Stimulated activated CD8-positive, alpha-beta memory T cell treated with anti-CD3 and anti-CD28 coated beads, Interleukin-7, amount 100 ng/mL, for 24 hours (primary cell): ENCODE results near the gene GCGR.
"Not testable (repeated sequence)": the region's sequence is repeated elsewhere in the genome, so short reads cannot be mapped to it uniquely, and the experiment has no call there.

Experiments used
- DNase-seq: peaks from one replicate; pipeline ENCODE4 v3.0.0-alpha.2; 2020; ENCODE audit warnings: low read depth

GCGR gene

GRCh38 chr17:81832608-81833159 lies 28.7 kb downstream of the GCGR start:
- peak; percentile 25 for DNase-seq

- DNase-seq: peak; percentile 86
Measured at GRCh38 chr17:81833160-81833920, 29.4 kb downstream of the GCGR start, which contains the start of gene MCRIP1. Gene MCRIP1 (minus strand): TSS chr17:81833291. CDS start chr17:81824506, 8,785 bp downstream.

GRCh38 chr17:81833921-81834830 lies 30.2 kb downstream of the GCGR start:
- no peak for DNase-seq

GRCh38 chr17:81834831-81835267 lies 30.9 kb downstream of the GCGR start, which contains the start of gene PPP1R27:
Gene PPP1R27 (minus strand): TSS chr17:81835050. CDS start chr17:81834953, 97 bp downstream.
- DNase-seq: no peak

GRCh38 chr17:81837641-81838040 lies 33.7 kb downstream of the GCGR start:
- no peak for DNase-seq

- no peak for DNase-seq
Measured at GRCh38 chr17:81838753-81839255, 34.9 kb downstream of the GCGR start.

GRCh38 chr17:81839301-81839700 lies 35.4 kb downstream of the GCGR start:
- no peak for DNase-seq

- DNase-seq: not testable (repeated sequence)
Measured at GRCh38 chr17:81840059-81840458, 36.1 kb downstream of the GCGR start.

- DNase-seq: no peak
Measured at GRCh38 chr17:81840826-81841778, 37.2 kb downstream of the GCGR start.

GRCh38 chr17:81841866-81842265 lies 37.9 kb downstream of the GCGR start:
- DNase-seq: no peak

- DNase-seq: no peak
Measured at GRCh38 chr17:81842378-81842724, 38.4 kb downstream of the GCGR start.

- no peak for DNase-seq
Measured at GRCh38 chr17:81842725-81843504, 39.0 kb downstream of the GCGR start.

GRCh38 chr17:81843713-81844326 lies 39.9 kb downstream of the GCGR start:
- DNase-seq: no peak

- DNase-seq: no peak
Measured at GRCh38 chr17:81844327-81844851, 40.4 kb downstream of the GCGR start.

- DNase-seq: no peak
Measured at GRCh38 chr17:81844887-81845286, 40.9 kb downstream of the GCGR start.

GRCh38 chr17:81845361-81845760 lies 41.4 kb downstream of the GCGR start:
- no peak for DNase-seq

- no peak for DNase-seq
Measured at GRCh38 chr17:81845881-81846742, 42.2 kb downstream of the GCGR start.
